ENCODE measurements around the gene CHPF2.
A peak's percentile ranks its signal among the peaks of the same experiment; 100 is the strongest.

The CHPF2 gene

GRCh38 chr7:151271699-151272355, 39.5 kb downstream of the CHPF2 start:
- DNase-seq: no peak

- no peak for DNase-seq
These were observed 40.1 kb downstream of the CHPF2 start for GRCh38 chr7:151272405-151272804.

- no peak for DNase-seq
These were observed 40.6 kb downstream of the CHPF2 start for GRCh38 chr7:151272877-151273276.

GRCh38 chr7:151273651-151274390, 41.5 kb downstream of the CHPF2 start:
- no peak for DNase-seq

GRCh38 chr7:151274396-151274795, 42.1 kb downstream of the CHPF2 start:
- DNase-seq: no peak

GRCh38 chr7:151274936-151275812, 42.9 kb downstream of the CHPF2 start:
- no peak for DNase-seq

GRCh38 chr7:151275813-151276577, 43.7 kb downstream of the CHPF2 start:
- no peak for DNase-seq

- DNase-seq: peak; percentile 67
These were observed 44.6 kb downstream of the CHPF2 start for GRCh38 chr7:151276666-151277590.

- DNase-seq: no peak
These were observed 45.3 kb downstream of the CHPF2 start for GRCh38 chr7:151277631-151278030.

- no peak for DNase-seq
These were observed 46.7 kb downstream of the CHPF2 start for GRCh38 chr7:151278949-151279348.

- DNase-seq: no peak
These were observed 47.6 kb downstream of the CHPF2 start for GRCh38 chr7:151279868-151280267.

- DNase-seq: no peak
These were observed 48.2 kb downstream of the CHPF2 start for GRCh38 chr7:151280388-151281019.

- no peak for DNase-seq
These were observed 49.4 kb downstream of the CHPF2 start for GRCh38 chr7:151281686-151282085.

- DNase-seq: no peak
These were observed 49.8 kb downstream of the CHPF2 start for GRCh38 chr7:151282111-151282510.

- no peak for DNase-seq
These were observed 51.0 kb downstream of the CHPF2 start for GRCh38 chr7:151283302-151283701.

GRCh38 chr7:151286148-151286547, 53.9 kb downstream of the CHPF2 start:
- DNase-seq: no peak

Data from 8988T (cell line).